Activated B cell treated with CpG ODN at 0.5 μM for 24 hours (primary cell): Measurements from ENCODE around the gene CAPZA1. TPM values are rescaled to one million over a fixed set of nuclear protein-coding genes. Genes with fewer than 3 reads are reported as not detected.

ENCODE experiments used
- ATAC-seq: fragments of 200-7000 bp; cut with Tn5 transposase; one replicate; pipeline ENCODE4 v1.10.0; 2021; ENCODE audit warnings: low read depth, mild to moderate bottlenecking, moderate library complexity
- CTCF ChIA-PET: fragments of 350-600 bp; sonication (Branson Sonifier 250); formaldehyde crosslinking; loops from one replicate; lab custom pipeline; 2021; ENCODE audit warnings: antibody characterized with exemption; lab: Charles Lee
- POLR2A ChIA-PET: fragments of 350-600 bp; sonication (Branson Sonifier 250); formaldehyde crosslinking; loops from one replicate; lab custom pipeline; 2021; ENCODE audit warnings: antibody characterized with exemption; lab: Charles Lee
- DNase-seq: peaks from one replicate; pipeline ENCODE4 v3.0.0; 2022
- H3K27ac Mint-ChIP-seq: one replicate; pipeline ENCODE4 v1.8.0; 2020; ENCODE audit warnings: mixed read lengths
- H3K27me3 Mint-ChIP-seq: one replicate; pipeline ENCODE4 v1.8.0; 2021; ENCODE audit warnings: mixed read lengths
- H3K36me3 Mint-ChIP-seq: one replicate; pipeline ENCODE4 v1.8.0; 2021; ENCODE audit warnings: low read depth, mixed read lengths
- H3K4me1 Mint-ChIP-seq: one replicate; pipeline ENCODE4 v1.8.0; 2021; ENCODE audit warnings: mixed read lengths
- H3K4me3 Mint-ChIP-seq: one replicate; pipeline ENCODE4 v1.8.0; 2020; ENCODE audit warnings: mild to moderate bottlenecking, mixed read lengths
- H3K9me3 Mint-ChIP-seq: one replicate; pipeline ENCODE4 v1.8.0; 2020; ENCODE audit warnings: mixed read lengths
- CTCF ChIP-seq: fragments of 200-600 bp; IDR thresholded peaks from one replicate; pipeline ENCODE4 v1.8.0; 2022; ENCODE audit warnings: antibody characterized with exemption, mild to moderate bottlenecking
- intact Hi-C: fragments of 100-400 bp; cut with micrococcal nuclease; formaldehyde crosslinking; loops from one replicate; pipeline ENCODE4 v1.15.1; 2024
- total RNA-seq: library from RNA; stranded (reverse); gene quantifications from 2 replicates; pipeline ENCODE4 v1.2.3, GENCODE V29; 2022

Gene CAPZA1
- total RNA-seq, 1 donor from 2014 or later: 227 TPM

- Mint-ChIP-seq H3K9me3 (no peaks in the 10 kb centered on the region), H3K27me3 (no peaks in the 10 kb centered on the region), H3K4me3 (no peak overlapping the region), H3K4me1 (peaks cover 7% of the 10 kb centered on the region), H3K27ac (no peak overlapping the region), H3K36me3 (peaks cover 29% of the 10 kb centered on the region)
- DNase-seq (no peak), ATAC-seq (no peak)
- ChIA-PET CTCF (no interaction called here), POLR2A (no interaction called here)
- no peak for TF ChIP-seq CTCF
- intact Hi-C loops: no loop called here
Observed at GRCh38 chr1:112689842-112690237, 70.2 kb downstream of the CAPZA1 start.

GRCh38 chr1:112692681-112693080 is 73.0 kb downstream of the CAPZA1 start:
- Mint-ChIP-seq H3K4me3 (no peak overlapping the region), H3K27ac (no peak overlapping the region), H3K27me3 (no peaks in the 10 kb centered on the region), H3K36me3 (peaks cover 37% of the 10 kb centered on the region), H3K9me3 (no peaks in the 10 kb centered on the region), H3K4me1 (no peaks in the 10 kb centered on the region)
- TF ChIP-seq CTCF: no peak
- intact Hi-C loops: no loop called here
- ChIA-PET CTCF (no interaction called here), POLR2A (no interaction called here)
- no peak for ATAC-seq
- no peak for DNase-seq

GRCh38 chr1:112693821-112694220 is 74.2 kb downstream of the CAPZA1 start:
- no peak for TF ChIP-seq CTCF

GRCh38 chr1:112694363-112694929 is 74.8 kb downstream of the CAPZA1 start:
- no peak for TF ChIP-seq CTCF
- ChIA-PET CTCF (no interaction called here), POLR2A (no interaction called here)
- intact Hi-C loops: no loop called here
- peaks cover 8% of the 10 kb centered on the region for H3K4me1 Mint-ChIP-seq
- no peaks in the 10 kb centered on the region for H3K9me3 Mint-ChIP-seq
- H3K27me3 Mint-ChIP-seq: no peaks in the 10 kb centered on the region
- H3K4me3 Mint-ChIP-seq: no peak overlapping the region
- H3K27ac Mint-ChIP-seq: no peak overlapping the region
- ATAC-seq (no peak), DNase-seq (no peak)
- peaks cover 33% of the 10 kb centered on the region for H3K36me3 Mint-ChIP-seq

More at GRCh38 chr1:112693821-112694220, 74.2 kb downstream of the CAPZA1 start:
- Mint-ChIP-seq H3K4me1 (peaks cover 1% of the 10 kb centered on the region), H3K36me3 (peaks cover 37% of the 10 kb centered on the region), H3K9me3 (no peaks in the 10 kb centered on the region), H3K27me3 (no peaks in the 10 kb centered on the region), H3K4me3 (no peak overlapping the region), H3K27ac (no peak overlapping the region)
- POLR2A ChIA-PET: no interaction called here
- CTCF ChIA-PET: no interaction called here
- DNase-seq: no peak
- no peak for ATAC-seq
- intact Hi-C loops: no loop called here

- H3K27me3 Mint-ChIP-seq: no peaks in the 10 kb centered on the region
- no peak for ATAC-seq
- ChIA-PET CTCF (no interaction called here), POLR2A (interaction anchor here (0.7 kb wide), 1 partner anchor 75 kb away, joined by 15 read pairs; no protein-coding TSS in a partner anchor)
- no peak for TF ChIP-seq CTCF
- H3K9me3 Mint-ChIP-seq: no peaks in the 10 kb centered on the region
- no peak overlapping the region for H3K4me3 Mint-ChIP-seq
- intact Hi-C loops: no loop called here
- no peak for DNase-seq
- peaks cover 26% of the 10 kb centered on the region for H3K36me3 Mint-ChIP-seq
- H3K4me1 Mint-ChIP-seq: peaks cover 16% of the 10 kb centered on the region
- no peak overlapping the region for H3K27ac Mint-ChIP-seq
Observed at GRCh38 chr1:112695276-112695675, 75.6 kb downstream of the CAPZA1 start.
